Activated naive CD4-positive, alpha-beta T cell treated with anti-CD3 and anti-CD28 coated beads, Interleukin-2, amount 10 ng/mL, durations not matched to agents 7 days and 5 days (primary cell): ENCODE measurements around the gene ATXN1L.
"Not testable (repeated sequence)": the region's sequence is repeated elsewhere in the genome, so short reads cannot be mapped to it uniquely, and the experiment has no call there.

Source experiments
- CTCF ChIA-PET: fragments of 350-600 bp; sonication (Branson Sonifier 250); formaldehyde crosslinking; loops from one replicate; lab custom pipeline; 2021; ENCODE audit warnings: antibody characterized with exemption; lab: Charles Lee
- DNase-seq: peaks from one replicate; pipeline ENCODE4 v3.0.0-alpha.2; 2020
- H3K27ac Mint-ChIP-seq: one replicate; pipeline ENCODE4 v1.8.0; 2021; ENCODE audit warnings: mild to moderate bottlenecking, moderate library complexity, mixed read lengths
- H3K27me3 Mint-ChIP-seq: one replicate; pipeline ENCODE4 v1.8.0; 2021; ENCODE audit warnings: mild to moderate bottlenecking, mixed read lengths
- H3K36me3 Mint-ChIP-seq: one replicate; pipeline ENCODE4 v1.8.0; 2021; ENCODE audit warnings: mixed read lengths
- H3K4me1 Mint-ChIP-seq: one replicate; pipeline ENCODE4 v1.8.0; 2021; ENCODE audit warnings: mixed read lengths
- H3K4me3 Mint-ChIP-seq: one replicate; pipeline ENCODE4 v1.8.0; 2021; ENCODE audit warnings: mild to moderate bottlenecking, moderate library complexity, mixed read lengths
- H3K9me3 Mint-ChIP-seq: one replicate; pipeline ENCODE4 v1.8.0; 2021; ENCODE audit warnings: mixed read lengths

Gene ATXN1L

GRCh38 chr16:71893888-71894228 is 48.1 kb downstream of the ATXN1L start:
- peaks cover 30% of the 10 kb centered on the region for H3K4me1 Mint-ChIP-seq
- peak overlapping the region; percentile 99 for H3K4me3 Mint-ChIP-seq
- DNase-seq, result no peak
- peaks cover 10% of the 10 kb centered on the region for H3K27me3 Mint-ChIP-seq
- H3K27ac Mint-ChIP-seq, result peak overlapping the region; percentile 99
- peaks cover 5% of the 10 kb centered on the region for H3K36me3 Mint-ChIP-seq
- CTCF ChIA-PET, result interaction anchor here (4.2 kb wide), 1 partner anchor 11 kb away, joined by 33 read pairs; the partner anchor contains the start of gene ZNF821
- H3K9me3 Mint-ChIP-seq, result no peaks in the 10 kb centered on the region

- Mint-ChIP-seq H3K27ac (peak overlapping the region; percentile 99), H3K36me3 (peaks cover 6% of the 10 kb centered on the region), H3K9me3 (no peaks in the 10 kb centered on the region), H3K4me3 (peak overlapping the region; percentile 99), H3K4me1 (peaks cover 34% of the 10 kb centered on the region), H3K27me3 (peaks cover 9% of the 10 kb centered on the region)
- DNase-seq, result peak; percentile 51
- CTCF ChIA-PET, result interaction anchor here (4.2 kb wide), 1 partner anchor 12 kb away, joined by 33 read pairs; the partner anchor contains the start of gene ZNF821
These were observed 48.6 kb downstream of the ATXN1L start for GRCh38 chr16:71894229-71894920.

- Mint-ChIP-seq H3K27me3 (peaks cover 4% of the 10 kb centered on the region), H3K36me3 (peaks cover 7% of the 10 kb centered on the region), H3K4me1 (peaks cover 40% of the 10 kb centered on the region), H3K4me3 (peak within 1 kb of the TSS; percentile 99), H3K27ac (peak within 1 kb of the TSS; percentile 99), H3K9me3 (no peaks in the 10 kb centered on the region)
- peak; percentile 99 for DNase-seq
- CTCF ChIA-PET, result interaction anchor here (4.2 kb wide), 1 partner anchor 12 kb away, joined by 33 read pairs; the partner anchor contains the start of gene ZNF821
These were observed 49.3 kb downstream of the ATXN1L start, which contains the start of gene IST1 for GRCh38 chr16:71894921-71895678. Gene IST1, plus strand, starts transcription at chr16:71895531. Its CDS starts 20,110 bp downstream, at chr16:71915641.

- no peak for DNase-seq
- peaks cover 7% of the 10 kb centered on the region for H3K36me3 Mint-ChIP-seq
- H3K27ac Mint-ChIP-seq, result peak overlapping the region; percentile 99
- peaks cover 41% of the 10 kb centered on the region for H3K4me1 Mint-ChIP-seq
- H3K9me3 Mint-ChIP-seq, result no peaks in the 10 kb centered on the region
- peak overlapping the region; percentile 99 for H3K4me3 Mint-ChIP-seq
- peaks cover 4% of the 10 kb centered on the region for H3K27me3 Mint-ChIP-seq
- CTCF ChIA-PET, result interaction anchor here (4.2 kb wide), 1 partner anchor 13 kb away, joined by 33 read pairs; the partner anchor contains the start of gene ZNF821
These were observed 50.0 kb downstream of the ATXN1L start for GRCh38 chr16:71895679-71896365.

GRCh38 chr16:71896764-71897368 is 51.1 kb downstream of the ATXN1L start:
- Mint-ChIP-seq H3K36me3 (peaks cover 7% of the 10 kb centered on the region), H3K4me1 (peaks cover 44% of the 10 kb centered on the region)
- DNase-seq, result no peak

GRCh38 chr16:71899171-71899570 is 53.4 kb downstream of the ATXN1L start:
- Mint-ChIP-seq H3K27me3 (peaks cover 2% of the 10 kb centered on the region), H3K36me3 (peaks cover 9% of the 10 kb centered on the region), H3K27ac (no peak overlapping the region), H3K9me3 (no peaks in the 10 kb centered on the region), H3K4me1 (peaks cover 55% of the 10 kb centered on the region), H3K4me3 (no peak overlapping the region)
- no peak for DNase-seq
- CTCF ChIA-PET, result interaction anchor here (1.2 to 1.6 kb wide), 2 partner anchors 15 to 62 kb away, joined by 3 to 5 read pairs; no protein-coding TSS in a partner anchor

More at GRCh38 chr16:71896764-71897368, 51.1 kb downstream of the ATXN1L start:
- CTCF ChIA-PET, result interaction anchor here (1.2 to 4.2 kb wide), 3 partner anchors 14 to 65 kb away, joined by 4 to 33 read pairs (median 5); partner anchors contain the start of gene ZNF821
- peaks cover 4% of the 10 kb centered on the region for H3K27me3 Mint-ChIP-seq
- H3K4me3 Mint-ChIP-seq, result peak overlapping the region; percentile 99
- H3K9me3 Mint-ChIP-seq, result no peaks in the 10 kb centered on the region
- H3K27ac Mint-ChIP-seq, result peak overlapping the region; percentile 77

GRCh38 chr16:71902656-71903365 is 57.0 kb downstream of the ATXN1L start:
- H3K27ac Mint-ChIP-seq, result no peak overlapping the region
- peaks cover 15% of the 10 kb centered on the region for H3K36me3 Mint-ChIP-seq
- no peak for DNase-seq
- CTCF ChIA-PET, result interaction anchor here (1.0 kb wide), 1 partner anchor 15 kb away, joined by 3 read pairs; no protein-coding TSS in a partner anchor
- peaks cover 67% of the 10 kb centered on the region for H3K4me1 Mint-ChIP-seq
- H3K4me3 Mint-ChIP-seq, result no peak overlapping the region
- H3K9me3 Mint-ChIP-seq, result no peaks in the 10 kb centered on the region
- H3K27me3 Mint-ChIP-seq, result no peaks in the 10 kb centered on the region

GRCh38 chr16:71903608-71904007 is 57.8 kb downstream of the ATXN1L start:
- Mint-ChIP-seq H3K27ac (no peak overlapping the region), H3K9me3 (no peaks in the 10 kb centered on the region), H3K36me3 (peaks cover 17% of the 10 kb centered on the region), H3K4me3 (no peak overlapping the region), H3K4me1 (peaks cover 63% of the 10 kb centered on the region), H3K27me3 (no peaks in the 10 kb centered on the region)
- no peak for DNase-seq
- CTCF ChIA-PET, result interaction anchor here (1.9 kb wide), 1 partner anchor 58 kb away, joined by 5 read pairs; no protein-coding TSS in a partner anchor

- no peak overlapping the region for H3K27ac Mint-ChIP-seq
- CTCF ChIA-PET, result interaction anchor here (1.9 kb wide), 1 partner anchor 58 kb away, joined by 5 read pairs; no protein-coding TSS in a partner anchor
- no peaks in the 10 kb centered on the region for H3K27me3 Mint-ChIP-seq
- H3K36me3 Mint-ChIP-seq, result peaks cover 20% of the 10 kb centered on the region
- H3K9me3 Mint-ChIP-seq, result no peaks in the 10 kb centered on the region
- peaks cover 61% of the 10 kb centered on the region for H3K4me1 Mint-ChIP-seq
- H3K4me3 Mint-ChIP-seq, result no peak overlapping the region
- DNase-seq, result no peak
These were observed 58.5 kb downstream of the ATXN1L start for GRCh38 chr16:71904239-71904638.

GRCh38 chr16:71905765-71906164 is 60.0 kb downstream of the ATXN1L start:
- H3K27ac Mint-ChIP-seq, result peak overlapping the region; percentile 4
- H3K9me3 Mint-ChIP-seq, DNase-seq, H3K27me3 Mint-ChIP-seq, CTCF ChIA-PET, H3K4me3 Mint-ChIP-seq: not testable (repeated sequence)
- H3K4me1 Mint-ChIP-seq, result peaks cover 57% of the 10 kb centered on the region
- H3K36me3 Mint-ChIP-seq, result peaks cover 23% of the 10 kb centered on the region
